IMR-90 (cell line): ENCODE measurements around the gene RXFP4. TPM values are rescaled to one million over a fixed set of nuclear protein-coding genes. Genes with fewer than 3 reads are reported as not detected.

Experiments used
- ATAC-seq: fragments of 200-7000 bp; cut with Tn5 transposase; 2 replicates; pipeline ENCODE4 v1.9.1; 2020; ENCODE audit warnings: low read depth, mild to moderate bottlenecking, moderate library complexity
- BruUV-seq: library from RNA; stranded (reverse); fragments of 400-500 nt; replicated peaks from 2 replicates; lab custom pipeline; 2021; lab: Mats Ljungman, UMichigan
- CTCF ChIA-PET: fragments of 300-600 bp; formaldehyde crosslinking; extraction: SDS; loops from one replicate; lab custom pipeline; 2021; ENCODE audit warnings: antibody characterized with exemption; lab: Yijun Ruan, JAX
- POLR2A ChIA-PET: fragments of 300-600 bp; sonication (Branson Sonifier 250); formaldehyde crosslinking; loops from one replicate; lab custom pipeline; 2022; ENCODE audit warnings: antibody characterized with exemption; ENCODE audit not compliant: unreplicated experiment; lab: Charles Lee
- DNase-seq: peaks from one replicate; pipeline ENCODE4 v3.0.0; 2013
- H2AFZ ChIP-seq: replicated peaks from 2 replicates; pipeline ENCODE3; 2013; ENCODE audit warnings: low read length, mild to moderate bottlenecking; ENCODE audit not compliant: poor library complexity
- H2AK5ac ChIP-seq: 2 replicates; pipeline ENCODE4 v1.6.1; 2013; ENCODE audit warnings: low read depth, low read length, inconsistent platforms
- H2AK9ac ChIP-seq: replicated peaks from 2 replicates; pipeline ENCODE3; 2013; ENCODE audit warnings: mild to moderate bottlenecking, low read depth, low read length, moderate library complexity; ENCODE audit not compliant: poor library complexity
- H2BK120ac ChIP-seq: 2 replicates; pipeline ENCODE4 v1.6.1; 2013; ENCODE audit warnings: low read depth, low read length, inconsistent platforms
- H2BK15ac ChIP-seq: 3 replicates; pipeline ENCODE4 v1.6.1; 2013; ENCODE audit warnings: low read depth, low read length, inconsistent platforms
- H2BK20ac ChIP-seq: 2 replicates; pipeline ENCODE4 v1.6.1; 2013; ENCODE audit warnings: low read depth, mild to moderate bottlenecking, inconsistent platforms, low read length, moderate library complexity
- H2BK5ac ChIP-seq: 2 replicates; pipeline ENCODE4 v1.6.1; 2013; ENCODE audit warnings: mild to moderate bottlenecking, low read depth, low read length, inconsistent platforms; ENCODE audit not compliant: poor library complexity, severe bottlenecking
- H3K14ac ChIP-seq: replicated peaks from 2 replicates; pipeline ENCODE4 v1.6.1; 2013; ENCODE audit warnings: low read depth, low read length, inconsistent platforms
- H3K18ac ChIP-seq: 2 replicates; pipeline ENCODE4 v1.6.1; 2013; ENCODE audit warnings: low read depth, low read length, control low read depth
- H3K23ac ChIP-seq: 2 replicates; pipeline ENCODE4 v1.6.1; 2013; ENCODE audit warnings: low read depth, low read length, inconsistent platforms
- H3K27ac ChIP-seq: 2 replicates; pipeline ENCODE4 v1.5.1; 2013; ENCODE audit warnings: mild to moderate bottlenecking, control low read depth, low read length; ENCODE audit not compliant: insufficient read depth
- H3K27me3 ChIP-seq: 2 replicates; pipeline ENCODE4 v1.6.1; 2013; ENCODE audit warnings: low read length; ENCODE audit not compliant: control insufficient read depth, insufficient read depth
- H3K36me3 ChIP-seq: 2 replicates; pipeline ENCODE4 v1.6.1; 2013; ENCODE audit warnings: low read length, mixed read lengths; ENCODE audit not compliant: control insufficient read depth, insufficient read depth
- H3K4ac ChIP-seq: 2 replicates; pipeline ENCODE4 v1.6.1; 2013; ENCODE audit warnings: low read depth, low read length, inconsistent platforms
- H3K4me1 ChIP-seq: 2 replicates; pipeline ENCODE4 v1.6.1; 2013; ENCODE audit warnings: low read length, mixed read lengths; ENCODE audit not compliant: control insufficient read depth, insufficient read depth
- H3K4me2 ChIP-seq: 2 replicates; pipeline ENCODE4 v1.6.1; 2013; ENCODE audit warnings: low read depth, mild to moderate bottlenecking, control low read depth, low read length, moderate library complexity
- H3K4me3 ChIP-seq: 2 replicates; pipeline ENCODE4 v1.5.1; 2013; ENCODE audit warnings: low read depth, mild to moderate bottlenecking, control low read depth, low read length, moderate library complexity; ENCODE audit not compliant: insufficient read depth
- H3K56ac ChIP-seq: 2 replicates; pipeline ENCODE4 v1.6.1; 2013; ENCODE audit warnings: low read length, inconsistent platforms; ENCODE audit not compliant: insufficient read depth; ENCODE audit errors: extremely low read depth
- H3K79me1 ChIP-seq, 2 experiments: 2 replicates each; pipeline ENCODE4 v1.6.1; 2013; ENCODE audit warnings: low read length in 2 of 2, inconsistent platforms in 1 of 2, low read depth in 1 of 2
- H3K9ac ChIP-seq: 2 replicates; pipeline ENCODE4 v1.6.1; 2013; ENCODE audit warnings: low read depth, low read length, control low read depth
- H3K9me1 ChIP-seq: 2 replicates; pipeline ENCODE4 v1.6.1; 2013; ENCODE audit warnings: low read length, inconsistent platforms; ENCODE audit not compliant: insufficient read depth
- H3K9me3 ChIP-seq: 2 replicates; pipeline ENCODE4 v1.6.1; 2013; ENCODE audit warnings: low read length; ENCODE audit not compliant: control insufficient read depth, insufficient read depth
- H4K20me1 ChIP-seq: 2 replicates; pipeline ENCODE4 v1.6.1; 2013; ENCODE audit warnings: low read length, inconsistent platforms; ENCODE audit not compliant: insufficient read depth
- H4K5ac ChIP-seq: 2 replicates; pipeline ENCODE4 v1.6.1; 2013; ENCODE audit warnings: mild to moderate bottlenecking, low read depth, low read length, control low read depth
- H4K8ac ChIP-seq, 2 experiments: 2 replicates each; pipeline ENCODE4 v1.6.1; 2013; ENCODE audit warnings: low read depth in 2 of 2, low read length in 2 of 2, control low read depth in 1 of 2, inconsistent platforms in 1 of 2
- H4K91ac ChIP-seq: 2 replicates; pipeline ENCODE4 v1.6.1; 2013; ENCODE audit warnings: low read depth, low read length, inconsistent platforms; ENCODE audit not compliant: insufficient read depth
- BHLHE40 ChIP-seq: fragments of 150-350 bp; IDR thresholded peaks from 2 replicates; pipeline ENCODE4 v1.6.1; 2016; ENCODE audit warnings: mild to moderate bottlenecking, low read depth, low read length
- CEBPB ChIP-seq: IDR thresholded peaks from 2 replicates; pipeline ENCODE4 v1.6.1; 2012; ENCODE audit warnings: low read depth, low read length, improper control_type of control experiment
- CHD1 ChIP-seq: IDR thresholded peaks from 2 replicates; pipeline ENCODE4 v1.6.1; 2012; ENCODE audit warnings: low read depth, low read length, improper control_type of control experiment
- FOS ChIP-seq: fragments of 150-350 bp; IDR thresholded peaks from 2 replicates; pipeline ENCODE4 v1.6.1; 2016; ENCODE audit warnings: low read depth, low read length
- MAFK ChIP-seq: IDR thresholded peaks from 2 replicates; pipeline ENCODE4 v1.6.1; 2012; ENCODE audit warnings: low read depth, low read length, improper control_type of control experiment
- MAZ ChIP-seq: IDR thresholded peaks from 2 replicates; pipeline ENCODE4 v1.6.1; 2012; ENCODE audit warnings: low read depth, mild to moderate bottlenecking, low read length, improper control_type of control experiment, moderate library complexity, borderline replicate concordance
- MXI1 ChIP-seq: IDR thresholded peaks from 2 replicates; pipeline ENCODE4 v1.6.1; 2012; ENCODE audit warnings: low read depth, mild to moderate bottlenecking, low read length, moderate library complexity, borderline replicate concordance
- POLR2A ChIP-seq: IDR thresholded peaks from 2 replicates; pipeline ENCODE4 v1.6.1; 2012; ENCODE audit warnings: mild to moderate bottlenecking, low read depth, low read length
- RAD21 ChIP-seq: IDR thresholded peaks from 2 replicates; pipeline ENCODE4 v1.6.1; 2012; ENCODE audit warnings: low read length, improper control_type of control experiment
- RCOR1 ChIP-seq: IDR thresholded peaks from 2 replicates; pipeline ENCODE4 v1.6.1; 2012; ENCODE audit warnings: mild to moderate bottlenecking, low read length, improper control_type of control experiment; ENCODE audit not compliant: insufficient replicate concordance
- RFX5 ChIP-seq: IDR thresholded peaks from 2 replicates; pipeline ENCODE4 v1.8.0; 2012; ENCODE audit warnings: low read depth, mild to moderate bottlenecking, low read length, moderate library complexity
- SMC3 ChIP-seq: fragments of 150-350 bp; IDR thresholded peaks from 2 replicates; pipeline ENCODE4 v1.6.1; 2016; ENCODE audit warnings: low read depth, mild to moderate bottlenecking, antibody characterized with exemption, low read length, moderate library complexity
- USF2 ChIP-seq: fragments of 150-350 bp; IDR thresholded peaks from 2 replicates; pipeline ENCODE4 v1.6.1; 2017; ENCODE audit warnings: mild to moderate bottlenecking, antibody characterized with exemption, low read length, low read depth
- WGBS, 2 experiments: methylation state at CpG; one replicate each; pipeline versions ENCODE4 v1.1.5 to v1.1.7; 2013; ENCODE audit warnings: missing lambda C conversion rate in 2 of 2; ENCODE audit not compliant: insufficient read length in 1 of 2; ENCODE audit errors: extremely low coverage in 2 of 2; 5-methylcytosine and 5-hydroxymethylcytosine counted together
- dilution Hi-C: fragments of 300-500 bp; cut with HindIII; formaldehyde crosslinking; loops from one replicate; pipeline ENCODE4 v1.14.3; 2018; ENCODE audit warnings: low sequenced_read_pairs; ENCODE audit not compliant: unreplicated experiment
- in situ Hi-C: fragments of 300-500 bp; cut with MboI; formaldehyde crosslinking; loops from 3 replicates; pipeline ENCODE4 v1.14.3; 2019; ENCODE audit warnings: low sequenced_read_pairs, inconsistent platforms, mixed read lengths
- intact Hi-C: fragments of 100-400 bp; cut with micrococcal nuclease; formaldehyde crosslinking; loops from 2 replicates; pipeline ENCODE4 v1.10.0; 2022
- polyA plus RNA-seq, 3 experiments: library from polyadenylated mRNA; depleted of rRNA; stranded (reverse); fragments of >200 nt; gene quantifications; 2 replicates each; pipeline ENCODE4 v1.2.3, GENCODE V29; 2012; ENCODE audit warnings: low replicate concordance in 1 of 3
- total RNA-seq: library from RNA; depleted of rRNA; stranded (reverse); fragments of >200 nt; gene quantifications from 2 replicates; pipeline ENCODE4 v1.2.3, GENCODE V29; 2012
- TF ChIP-seq, protein P1 (sequence below): fragments of 150-350 bp; IDR thresholded peaks from 2 replicates; pipeline ENCODE4 v1.6.1; 2016; ENCODE audit warnings: low read depth, mild to moderate bottlenecking, low read length, moderate library complexity, borderline replicate concordance
- TF ChIP-seq, protein P2 (sequence below): conservative IDR thresholded peaks from 2 replicates; pipeline ENCODE4 v1.5.1; 2012; ENCODE audit warnings: mild to moderate bottlenecking, low read depth, low read length, improper control_type of control experiment

Gene RXFP4
- total and polyA plus RNA-seq, 2 of the 4 experiments (the other 2 are of a cell fraction) = not detected

DNA sequence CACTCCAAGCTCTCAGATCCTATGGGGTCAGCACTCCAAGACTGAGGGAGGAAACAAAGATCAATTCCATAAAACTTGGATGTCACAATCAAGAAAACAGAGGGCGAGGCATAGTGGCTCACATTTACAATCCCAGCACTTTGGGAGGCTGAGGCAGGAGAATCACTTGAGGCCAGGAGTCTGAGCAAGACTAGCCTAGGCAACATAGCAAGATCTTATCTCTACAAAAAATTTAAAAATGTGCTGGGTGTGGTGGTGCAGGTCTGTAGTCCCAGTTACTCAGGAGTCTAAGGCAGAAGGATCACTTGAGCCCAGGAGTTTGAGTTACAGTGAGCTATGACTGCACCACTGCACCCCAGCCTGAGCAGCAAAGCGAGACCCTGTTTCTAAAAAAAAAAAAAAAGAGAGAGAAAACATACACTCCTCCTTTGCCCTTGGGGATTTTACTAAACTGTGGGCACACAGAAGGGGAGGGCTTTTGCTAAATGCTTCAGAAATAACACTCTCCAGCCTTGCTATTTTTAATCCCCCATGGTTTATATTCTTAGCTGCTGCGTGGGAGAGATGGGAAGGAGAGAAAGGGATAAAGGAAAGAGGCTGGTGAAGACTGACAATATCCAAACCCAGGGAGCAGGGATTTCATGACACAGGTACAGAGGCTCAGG is 18.8 kb downstream of the RXFP4 start:
- no TSS peak for BruUV-seq
- DNase-seq (no peak), ATAC-seq (no peak)
- Histone ChIP-seq H3K9me1 (peaks cover 12% of the 10 kb centered on the region; the same call in 1 of the 2 replicates), H3K27me3 (no peaks in the 10 kb centered on the region), H3K9me3 (no peaks in the 10 kb centered on the region), H3K4me3 (no peak overlapping the region), H2AFZ (no peak overlapping the region), H2BK20ac (no peak overlapping the region), H4K5ac (no peak overlapping the region), H3K79me1 (peaks cover 25 to 69% of the 10 kb centered on the region in 2 experiments), H3K36me3 (peaks cover 76% of the 10 kb centered on the region), H4K20me1 (peaks cover 51% of the 10 kb centered on the region), H3K18ac (no peak overlapping the region), H2BK120ac (no peak overlapping the region), H2BK15ac (no peak overlapping the region), H3K4me2 (no peak overlapping the region), H3K14ac (0 out of 2 replicates have a peak overlapping the region, but pooled peaks have one; percentile 3), H3K23ac (peak overlapping the region; percentile 13; the same call in 1 of the 2 replicates), H3K27ac (peak overlapping the region; percentile 35; the same call in 1 of the 2 replicates), H2BK5ac (peak overlapping the region; percentile 17), H3K4me1 (peaks cover 13% of the 10 kb centered on the region), H4K8ac (no peak overlapping the region), H4K91ac (no peak overlapping the region), H2AK5ac (no peak overlapping the region), H3K9ac (0 out of 2 replicates have a peak overlapping the region, but pooled peaks have one; percentile 10), H2AK9ac (no peak overlapping the region), H3K4ac (0 out of 2 replicates have a peak overlapping the region, but pooled peaks have one; percentile 7), H3K56ac (no peak overlapping the region)
- POLR2A ChIA-PET = no interaction called here
- intact Hi-C loops (no loop called here), in situ Hi-C loops (no loop called here), dilution Hi-C loops (no loop called here)
- CTCF ChIA-PET = interaction anchor here (0.6 kb wide), 1 partner anchor 28 kb away, joined by 5 read pairs; no protein-coding TSS in a partner anchor
- WGBS, 2 experiments = no CpG with 5 or more reads among the region's 3 CpGs
- TF ChIP-seq, protein P1, sequence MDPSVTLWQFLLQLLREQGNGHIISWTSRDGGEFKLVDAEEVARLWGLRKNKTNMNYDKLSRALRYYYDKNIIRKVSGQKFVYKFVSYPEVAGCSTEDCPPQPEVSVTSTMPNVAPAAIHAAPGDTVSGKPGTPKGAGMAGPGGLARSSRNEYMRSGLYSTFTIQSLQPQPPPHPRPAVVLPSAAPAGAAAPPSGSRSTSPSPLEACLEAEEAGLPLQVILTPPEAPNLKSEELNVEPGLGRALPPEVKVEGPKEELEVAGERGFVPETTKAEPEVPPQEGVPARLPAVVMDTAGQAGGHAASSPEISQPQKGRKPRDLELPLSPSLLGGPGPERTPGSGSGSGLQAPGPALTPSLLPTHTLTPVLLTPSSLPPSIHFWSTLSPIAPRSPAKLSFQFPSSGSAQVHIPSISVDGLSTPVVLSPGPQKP = no peak
- TF ChIP-seq MAZ (no peak), FOS (no peak), CHD1 (no peak), BHLHE40 (no peak), RCOR1 (no peak), MAFK (no peak), POLR2A (no peak), CEBPB (no peak), USF2 (no peak), MXI1 (no peak), SMC3 (no peak), RAD21 (no peak), RFX5 (no peak)
- TF ChIP-seq, protein P2, sequence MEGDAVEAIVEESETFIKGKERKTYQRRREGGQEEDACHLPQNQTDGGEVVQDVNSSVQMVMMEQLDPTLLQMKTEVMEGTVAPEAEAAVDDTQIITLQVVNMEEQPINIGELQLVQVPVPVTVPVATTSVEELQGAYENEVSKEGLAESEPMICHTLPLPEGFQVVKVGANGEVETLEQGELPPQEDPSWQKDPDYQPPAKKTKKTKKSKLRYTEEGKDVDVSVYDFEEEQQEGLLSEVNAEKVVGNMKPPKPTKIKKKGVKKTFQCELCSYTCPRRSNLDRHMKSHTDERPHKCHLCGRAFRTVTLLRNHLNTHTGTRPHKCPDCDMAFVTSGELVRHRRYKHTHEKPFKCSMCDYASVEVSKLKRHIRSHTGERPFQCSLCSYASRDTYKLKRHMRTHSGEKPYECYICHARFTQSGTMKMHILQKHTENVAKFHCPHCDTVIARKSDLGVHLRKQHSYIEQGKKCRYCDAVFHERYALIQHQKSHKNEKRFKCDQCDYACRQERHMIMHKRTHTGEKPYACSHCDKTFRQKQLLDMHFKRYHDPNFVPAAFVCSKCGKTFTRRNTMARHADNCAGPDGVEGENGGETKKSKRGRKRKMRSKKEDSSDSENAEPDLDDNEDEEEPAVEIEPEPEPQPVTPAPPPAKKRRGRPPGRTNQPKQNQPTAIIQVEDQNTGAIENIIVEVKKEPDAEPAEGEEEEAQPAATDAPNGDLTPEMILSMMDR = no peak
